ENCODE data around the gene DAPK2. TPM values are rescaled to one million over a fixed set of nuclear protein-coding genes. Genes with fewer than 3 reads are reported as not detected.

The DAPK2 gene
- total RNA-seq, 1 experiment from 2014 or later: 2.3 TPM

DNA sequence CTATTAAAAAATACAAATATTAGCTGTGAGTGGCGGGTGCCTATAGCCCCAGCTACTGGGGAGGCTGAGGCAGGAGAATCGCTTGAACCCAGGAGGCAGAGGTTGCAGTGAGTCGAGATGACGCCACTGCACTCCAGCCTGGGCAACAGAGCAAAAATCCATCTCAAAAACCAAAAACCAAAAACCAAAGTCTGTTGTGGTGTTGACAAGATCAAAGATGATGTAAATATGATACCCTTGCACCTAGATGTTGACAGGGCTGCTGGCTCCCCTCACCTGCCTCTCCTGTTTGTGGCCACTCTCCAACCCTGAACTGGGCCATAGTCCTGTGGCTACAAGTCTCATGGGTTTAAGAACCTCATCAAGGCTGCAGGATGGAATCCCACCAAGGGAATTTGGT is 16.2 kb downstream of the DAPK2 start (continued):
- TF ChIP-seq, protein P1, sequence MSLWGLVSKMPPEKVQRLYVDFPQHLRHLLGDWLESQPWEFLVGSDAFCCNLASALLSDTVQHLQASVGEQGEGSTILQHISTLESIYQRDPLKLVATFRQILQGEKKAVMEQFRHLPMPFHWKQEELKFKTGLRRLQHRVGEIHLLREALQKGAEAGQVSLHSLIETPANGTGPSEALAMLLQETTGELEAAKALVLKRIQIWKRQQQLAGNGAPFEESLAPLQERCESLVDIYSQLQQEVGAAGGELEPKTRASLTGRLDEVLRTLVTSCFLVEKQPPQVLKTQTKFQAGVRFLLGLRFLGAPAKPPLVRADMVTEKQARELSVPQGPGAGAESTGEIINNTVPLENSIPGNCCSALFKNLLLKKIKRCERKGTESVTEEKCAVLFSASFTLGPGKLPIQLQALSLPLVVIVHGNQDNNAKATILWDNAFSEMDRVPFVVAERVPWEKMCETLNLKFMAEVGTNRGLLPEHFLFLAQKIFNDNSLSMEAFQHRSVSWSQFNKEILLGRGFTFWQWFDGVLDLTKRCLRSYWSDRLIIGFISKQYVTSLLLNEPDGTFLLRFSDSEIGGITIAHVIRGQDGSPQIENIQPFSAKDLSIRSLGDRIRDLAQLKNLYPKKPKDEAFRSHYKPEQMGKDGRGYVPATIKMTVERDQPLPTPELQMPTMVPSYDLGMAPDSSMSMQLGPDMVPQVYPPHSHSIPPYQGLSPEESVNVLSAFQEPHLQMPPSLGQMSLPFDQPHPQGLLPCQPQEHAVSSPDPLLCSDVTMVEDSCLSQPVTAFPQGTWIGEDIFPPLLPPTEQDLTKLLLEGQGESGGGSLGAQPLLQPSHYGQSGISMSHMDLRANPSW (CRISPR knock-in tag; conservative IDR thresholded peaks at IDR 0.05; ENCODE audit: low read depth): no peak

DNA sequence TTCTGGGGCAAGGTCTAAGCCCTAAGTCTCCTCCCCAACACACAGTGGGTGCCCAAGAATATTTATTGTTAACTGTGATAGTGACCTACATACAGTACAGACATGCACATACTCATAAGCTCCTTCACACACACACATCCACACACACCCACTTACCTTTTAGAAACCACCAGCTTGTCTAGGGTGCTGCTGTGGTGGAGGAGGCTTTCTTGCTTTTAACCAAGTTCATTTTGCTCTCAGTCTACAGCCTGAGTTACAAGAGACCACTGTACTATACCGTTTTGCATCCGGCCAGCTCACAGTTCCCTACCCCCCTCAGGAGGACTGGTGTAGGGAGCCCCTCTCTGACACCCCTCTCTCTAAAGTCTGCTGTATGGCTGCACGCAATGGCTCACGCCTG is 16.7 kb downstream of the DAPK2 start:
- no peaks in the 10 kb centered on the region for H3K27me3 Mint-ChIP-seq (ENCODE audit: low read depth)
- H3K4me1 Mint-ChIP-seq: peaks cover under 1% of the 10 kb centered on the region
- POLR2A ChIA-PET: no interaction called here
- H3K9me3 Mint-ChIP-seq: peaks cover 3% of the 10 kb centered on the region; the same call in 1 of the 2 replicates
- DNase-seq (ENCODE audit: low spot score) (no peak), ATAC-seq (no peak)
- no peaks in the 10 kb centered on the region for H3K36me3 Mint-ChIP-seq
- CTCF ChIA-PET: interaction anchor here (1.0 to 1.6 kb wide), 2 partner anchors 40 to 84 kb away, joined by 4 to 6 read pairs; no protein-coding TSS in a partner anchor
- no peak overlapping the region for H3K4me3 Mint-ChIP-seq
- no peak overlapping the region for H3K27ac Mint-ChIP-seq
- TF ChIP-seq NFE2L1 (CRISPR knock-in tag; IDR thresholded peaks at IDR 0.05) (no peak), ZNF263 (CRISPR knock-in tag; IDR thresholded peaks at IDR 0.05; ENCODE audit: low read depth) (no peak), ZNF416 (CRISPR knock-in tag; IDR thresholded peaks at IDR 0.05) (no peak), GRHL2 (CRISPR knock-in tag; IDR thresholded peaks at IDR 0.05; ENCODE audit: insufficient replicate concordance, severe bottlenecking) (no peak), ATF1 (CRISPR knock-in tag; IDR thresholded peaks at IDR 0.05) (no peak), CBFB (CRISPR knock-in tag; IDR thresholded peaks at IDR 0.05; ENCODE audit: low read depth) (no peak), ELF4 (CRISPR knock-in tag; IDR thresholded peaks at IDR 0.05; ENCODE audit: low read depth) (no peak), PRRX2 (CRISPR knock-in tag; IDR thresholded peaks at IDR 0.05) (no peak), ZNF396 (CRISPR knock-in tag; IDR thresholded peaks at IDR 0.05; ENCODE audit: borderline replicate concordance) (no peak), TEAD1 (CRISPR knock-in tag; IDR thresholded peaks at IDR 0.05) (no peak), FOXJ3 (CRISPR knock-in tag; IDR thresholded peaks at IDR 0.05; ENCODE audit: borderline replicate concordance) (no peak)
- TF ChIP-seq, protein P2, sequence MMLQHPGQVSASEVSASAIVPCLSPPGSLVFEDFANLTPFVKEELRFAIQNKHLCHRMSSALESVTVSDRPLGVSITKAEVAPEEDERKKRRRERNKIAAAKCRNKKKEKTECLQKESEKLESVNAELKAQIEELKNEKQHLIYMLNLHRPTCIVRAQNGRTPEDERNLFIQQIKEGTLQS (CRISPR knock-in tag; conservative IDR thresholded peaks at IDR 0.05): no peak
- TF ChIP-seq, protein P3, sequence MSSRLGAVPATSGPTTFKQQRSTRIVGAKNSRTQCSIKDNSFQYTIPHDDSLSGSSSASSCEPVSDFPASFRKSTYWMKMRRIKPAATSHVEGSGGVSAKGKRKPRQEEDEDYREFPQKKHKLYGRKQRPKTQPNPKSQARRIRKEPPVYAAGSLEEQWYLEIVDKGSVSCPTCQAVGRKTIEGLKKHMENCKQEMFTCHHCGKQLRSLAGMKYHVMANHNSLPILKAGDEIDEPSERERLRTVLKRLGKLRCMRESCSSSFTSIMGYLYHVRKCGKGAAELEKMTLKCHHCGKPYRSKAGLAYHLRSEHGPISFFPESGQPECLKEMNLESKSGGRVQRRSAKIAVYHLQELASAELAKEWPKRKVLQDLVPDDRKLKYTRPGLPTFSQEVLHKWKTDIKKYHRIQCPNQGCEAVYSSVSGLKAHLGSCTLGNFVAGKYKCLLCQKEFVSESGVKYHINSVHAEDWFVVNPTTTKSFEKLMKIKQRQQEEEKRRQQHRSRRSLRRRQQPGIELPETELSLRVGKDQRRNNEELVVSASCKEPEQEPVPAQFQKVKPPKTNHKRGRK (CRISPR knock-in tag; IDR thresholded peaks at IDR 0.05; ENCODE audit: borderline replicate concordance): no peak
- TF ChIP-seq, protein P4, sequence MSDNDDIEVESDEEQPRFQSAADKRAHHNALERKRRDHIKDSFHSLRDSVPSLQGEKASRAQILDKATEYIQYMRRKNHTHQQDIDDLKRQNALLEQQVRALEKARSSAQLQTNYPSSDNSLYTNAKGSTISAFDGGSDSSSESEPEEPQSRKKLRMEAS (CRISPR knock-in tag; IDR thresholded peaks at IDR 0.05): no peak
- TF ChIP-seq, protein P5, sequence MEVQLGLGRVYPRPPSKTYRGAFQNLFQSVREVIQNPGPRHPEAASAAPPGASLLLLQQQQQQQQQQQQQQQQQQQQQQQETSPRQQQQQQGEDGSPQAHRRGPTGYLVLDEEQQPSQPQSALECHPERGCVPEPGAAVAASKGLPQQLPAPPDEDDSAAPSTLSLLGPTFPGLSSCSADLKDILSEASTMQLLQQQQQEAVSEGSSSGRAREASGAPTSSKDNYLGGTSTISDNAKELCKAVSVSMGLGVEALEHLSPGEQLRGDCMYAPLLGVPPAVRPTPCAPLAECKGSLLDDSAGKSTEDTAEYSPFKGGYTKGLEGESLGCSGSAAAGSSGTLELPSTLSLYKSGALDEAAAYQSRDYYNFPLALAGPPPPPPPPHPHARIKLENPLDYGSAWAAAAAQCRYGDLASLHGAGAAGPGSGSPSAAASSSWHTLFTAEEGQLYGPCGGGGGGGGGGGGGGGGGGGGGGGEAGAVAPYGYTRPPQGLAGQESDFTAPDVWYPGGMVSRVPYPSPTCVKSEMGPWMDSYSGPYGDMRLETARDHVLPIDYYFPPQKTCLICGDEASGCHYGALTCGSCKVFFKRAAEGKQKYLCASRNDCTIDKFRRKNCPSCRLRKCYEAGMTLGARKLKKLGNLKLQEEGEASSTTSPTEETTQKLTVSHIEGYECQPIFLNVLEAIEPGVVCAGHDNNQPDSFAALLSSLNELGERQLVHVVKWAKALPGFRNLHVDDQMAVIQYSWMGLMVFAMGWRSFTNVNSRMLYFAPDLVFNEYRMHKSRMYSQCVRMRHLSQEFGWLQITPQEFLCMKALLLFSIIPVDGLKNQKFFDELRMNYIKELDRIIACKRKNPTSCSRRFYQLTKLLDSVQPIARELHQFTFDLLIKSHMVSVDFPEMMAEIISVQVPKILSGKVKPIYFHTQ (CRISPR knock-in tag; IDR thresholded peaks at IDR 0.05): no peak
- TF ChIP-seq, protein P6, sequence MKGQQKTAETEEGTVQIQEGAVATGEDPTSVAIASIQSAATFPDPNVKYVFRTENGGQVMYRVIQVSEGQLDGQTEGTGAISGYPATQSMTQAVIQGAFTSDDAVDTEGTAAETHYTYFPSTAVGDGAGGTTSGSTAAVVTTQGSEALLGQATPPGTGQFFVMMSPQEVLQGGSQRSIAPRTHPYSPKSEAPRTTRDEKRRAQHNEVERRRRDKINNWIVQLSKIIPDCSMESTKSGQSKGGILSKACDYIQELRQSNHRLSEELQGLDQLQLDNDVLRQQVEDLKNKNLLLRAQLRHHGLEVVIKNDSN (CRISPR knock-in tag; IDR thresholded peaks at IDR 0.05): no peak
- TF ChIP-seq, protein P7, sequence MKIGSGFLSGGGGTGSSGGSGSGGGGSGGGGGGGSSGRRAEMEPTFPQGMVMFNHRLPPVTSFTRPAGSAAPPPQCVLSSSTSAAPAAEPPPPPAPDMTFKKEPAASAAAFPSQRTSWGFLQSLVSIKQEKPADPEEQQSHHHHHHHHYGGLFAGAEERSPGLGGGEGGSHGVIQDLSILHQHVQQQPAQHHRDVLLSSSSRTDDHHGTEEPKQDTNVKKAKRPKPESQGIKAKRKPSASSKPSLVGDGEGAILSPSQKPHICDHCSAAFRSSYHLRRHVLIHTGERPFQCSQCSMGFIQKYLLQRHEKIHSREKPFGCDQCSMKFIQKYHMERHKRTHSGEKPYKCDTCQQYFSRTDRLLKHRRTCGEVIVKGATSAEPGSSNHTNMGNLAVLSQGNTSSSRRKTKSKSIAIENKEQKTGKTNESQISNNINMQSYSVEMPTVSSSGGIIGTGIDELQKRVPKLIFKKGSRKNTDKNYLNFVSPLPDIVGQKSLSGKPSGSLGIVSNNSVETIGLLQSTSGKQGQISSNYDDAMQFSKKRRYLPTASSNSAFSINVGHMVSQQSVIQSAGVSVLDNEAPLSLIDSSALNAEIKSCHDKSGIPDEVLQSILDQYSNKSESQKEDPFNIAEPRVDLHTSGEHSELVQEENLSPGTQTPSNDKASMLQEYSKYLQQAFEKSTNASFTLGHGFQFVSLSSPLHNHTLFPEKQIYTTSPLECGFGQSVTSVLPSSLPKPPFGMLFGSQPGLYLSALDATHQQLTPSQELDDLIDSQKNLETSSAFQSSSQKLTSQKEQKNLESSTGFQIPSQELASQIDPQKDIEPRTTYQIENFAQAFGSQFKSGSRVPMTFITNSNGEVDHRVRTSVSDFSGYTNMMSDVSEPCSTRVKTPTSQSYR (CRISPR knock-in tag; IDR thresholded peaks at IDR 0.05): no peak
- TF ChIP-seq, protein P8, sequence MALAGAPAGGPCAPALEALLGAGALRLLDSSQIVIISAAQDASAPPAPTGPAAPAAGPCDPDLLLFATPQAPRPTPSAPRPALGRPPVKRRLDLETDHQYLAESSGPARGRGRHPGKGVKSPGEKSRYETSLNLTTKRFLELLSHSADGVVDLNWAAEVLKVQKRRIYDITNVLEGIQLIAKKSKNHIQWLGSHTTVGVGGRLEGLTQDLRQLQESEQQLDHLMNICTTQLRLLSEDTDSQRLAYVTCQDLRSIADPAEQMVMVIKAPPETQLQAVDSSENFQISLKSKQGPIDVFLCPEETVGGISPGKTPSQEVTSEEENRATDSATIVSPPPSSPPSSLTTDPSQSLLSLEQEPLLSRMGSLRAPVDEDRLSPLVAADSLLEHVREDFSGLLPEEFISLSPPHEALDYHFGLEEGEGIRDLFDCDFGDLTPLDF (CRISPR knock-in tag; IDR thresholded peaks at IDR 0.05): no peak
- TF ChIP-seq, protein P9, sequence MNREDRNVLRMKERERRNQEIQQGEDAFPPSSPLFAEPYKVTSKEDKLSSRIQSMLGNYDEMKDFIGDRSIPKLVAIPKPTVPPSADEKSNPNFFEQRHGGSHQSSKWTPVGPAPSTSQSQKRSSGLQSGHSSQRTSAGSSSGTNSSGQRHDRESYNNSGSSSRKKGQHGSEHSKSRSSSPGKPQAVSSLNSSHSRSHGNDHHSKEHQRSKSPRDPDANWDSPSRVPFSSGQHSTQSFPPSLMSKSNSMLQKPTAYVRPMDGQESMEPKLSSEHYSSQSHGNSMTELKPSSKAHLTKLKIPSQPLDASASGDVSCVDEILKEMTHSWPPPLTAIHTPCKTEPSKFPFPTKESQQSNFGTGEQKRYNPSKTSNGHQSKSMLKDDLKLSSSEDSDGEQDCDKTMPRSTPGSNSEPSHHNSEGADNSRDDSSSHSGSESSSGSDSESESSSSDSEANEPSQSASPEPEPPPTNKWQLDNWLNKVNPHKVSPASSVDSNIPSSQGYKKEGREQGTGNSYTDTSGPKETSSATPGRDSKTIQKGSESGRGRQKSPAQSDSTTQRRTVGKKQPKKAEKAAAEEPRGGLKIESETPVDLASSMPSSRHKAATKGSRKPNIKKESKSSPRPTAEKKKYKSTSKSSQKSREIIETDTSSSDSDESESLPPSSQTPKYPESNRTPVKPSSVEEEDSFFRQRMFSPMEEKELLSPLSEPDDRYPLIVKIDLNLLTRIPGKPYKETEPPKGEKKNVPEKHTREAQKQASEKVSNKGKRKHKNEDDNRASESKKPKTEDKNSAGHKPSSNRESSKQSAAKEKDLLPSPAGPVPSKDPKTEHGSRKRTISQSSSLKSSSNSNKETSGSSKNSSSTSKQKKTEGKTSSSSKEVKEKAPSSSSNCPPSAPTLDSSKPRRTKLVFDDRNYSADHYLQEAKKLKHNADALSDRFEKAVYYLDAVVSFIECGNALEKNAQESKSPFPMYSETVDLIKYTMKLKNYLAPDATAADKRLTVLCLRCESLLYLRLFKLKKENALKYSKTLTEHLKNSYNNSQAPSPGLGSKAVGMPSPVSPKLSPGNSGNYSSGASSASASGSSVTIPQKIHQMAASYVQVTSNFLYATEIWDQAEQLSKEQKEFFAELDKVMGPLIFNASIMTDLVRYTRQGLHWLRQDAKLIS (CRISPR knock-in tag; IDR thresholded peaks at IDR 0.05; ENCODE audit: borderline replicate concordance): no peak

Data from WTC11 (cell line).